ENCODE results near the gene PCBP1. TPM values are rescaled to one million over a fixed set of nuclear protein-coding genes. Genes with fewer than 3 reads are reported as not detected.

The PCBP1 gene
- total and polyA plus RNA-seq, 4 donors = 134 to 453 (median 297) TPM

- H3K9me3 ChIP-seq (ENCODE audit: control insufficient read depth in 4 of 4, insufficient read depth in 3 of 4, low read length in 3 of 4) = no peaks in the 10 kb centered on the region
- H3K27me3 ChIP-seq (ENCODE audit: control insufficient read depth in 3 of 3, insufficient read depth in 3 of 3, low read length in 2 of 3) = no peaks in the 10 kb centered on the region
- no peak for TF ChIP-seq CTCF (IDR thresholded peaks at IDR 0.05; ENCODE audit: control extremely low read depth, extremely low read depth)
- H3K4me3 ChIP-seq = no peak overlapping the region
- DNase-seq (peak in 1 of 3 donors; percentile 49), ATAC-seq (ENCODE audit: insufficient read depth, low FRiP score) (no peak)
- H3K4me1 ChIP-seq (ENCODE audit: control insufficient read depth in 5 of 5, insufficient read depth in 5 of 5, low read length in 5 of 5) = peaks cover 0 to 4% (median 3%) of the 10 kb centered on the region in 5 donors
- H3K36me3 ChIP-seq (ENCODE audit: control insufficient read depth in 4 of 4, insufficient read depth in 4 of 4, low read length in 4 of 4) = no peaks in the 10 kb centered on the region
- H3K9ac ChIP-seq (ENCODE audit: insufficient read depth in 1 of 2, low read length in 2 of 2) = no peak overlapping the region
- H3K27ac ChIP-seq (ENCODE audit: low read depth in 1 of 2, low read length in 1 of 2) = peak overlapping the region in 1 of 2 donors; percentile 67
- WGBS, 2 donors = 84 to 92% methylated on average over 2 of the region's 2 CpGs
These were observed 29.8 kb downstream of the PCBP1 start for GRCh38 chr2:70116936-70117552.

- Histone ChIP-seq H3K4me3 (no peak overlapping the region), H3K9me3 (ENCODE audit: control insufficient read depth in 4 of 4, insufficient read depth in 3 of 4, low read length in 3 of 4) (no peaks in the 10 kb centered on the region), H3K27ac (ENCODE audit: low read depth in 1 of 2, low read length in 1 of 2) (peak overlapping the region; percentile 42 to 68), H3K4me1 (ENCODE audit: control insufficient read depth in 5 of 5, insufficient read depth in 5 of 5, low read length in 5 of 5) (peaks cover 0 to 13% (median 10%) of the 10 kb centered on the region in 5 donors), H3K27me3 (ENCODE audit: control insufficient read depth in 3 of 3, insufficient read depth in 3 of 3, low read length in 2 of 3) (no peaks in the 10 kb centered on the region), H3K36me3 (ENCODE audit: control insufficient read depth in 4 of 4, insufficient read depth in 4 of 4, low read length in 4 of 4) (no peaks in the 10 kb centered on the region), H3K9ac (ENCODE audit: insufficient read depth in 1 of 2, low read length in 2 of 2) (no peak overlapping the region)
- TF ChIP-seq CTCF (IDR thresholded peaks at IDR 0.05; ENCODE audit: control extremely low read depth, extremely low read depth) = no peak
- DNase-seq (no peak), ATAC-seq (ENCODE audit: insufficient read depth, low FRiP score) (no peak)
- 45 to 62% methylated on average over 4 of the region's 4 CpGs for WGBS, 2 donors
These were observed 31.6 kb downstream of the PCBP1 start for GRCh38 chr2:70118798-70119454.

GRCh38 chr2:70121627-70122372 is 34.5 kb downstream of the PCBP1 start:
- peak overlapping the region in 1 of 2 donors; percentile 82 for H3K27ac ChIP-seq (ENCODE audit: low read depth in 1 of 2, low read length in 1 of 2)
- H3K9ac ChIP-seq (ENCODE audit: insufficient read depth in 1 of 2, low read length in 2 of 2) = no peak overlapping the region
- peaks cover 0 to 15% (median 13%) of the 10 kb centered on the region in 5 donors for H3K4me1 ChIP-seq (ENCODE audit: control insufficient read depth in 5 of 5, insufficient read depth in 5 of 5, low read length in 5 of 5)
- no peak for TF ChIP-seq CTCF (IDR thresholded peaks at IDR 0.05; ENCODE audit: control extremely low read depth, extremely low read depth)
- ATAC-seq (ENCODE audit: insufficient read depth, low FRiP score) (no peak), DNase-seq (no peak)
- WGBS, 2 donors = 65 to 73% methylated on average over 6 of the region's 6 CpGs
- no peaks in the 10 kb centered on the region for H3K27me3 ChIP-seq (ENCODE audit: control insufficient read depth in 3 of 3, insufficient read depth in 3 of 3, low read length in 2 of 3)
- H3K9me3 ChIP-seq (ENCODE audit: control insufficient read depth in 4 of 4, insufficient read depth in 3 of 4, low read length in 3 of 4) = no peaks in the 10 kb centered on the region
- H3K36me3 ChIP-seq (ENCODE audit: control insufficient read depth in 4 of 4, insufficient read depth in 4 of 4, low read length in 4 of 4) = no peaks in the 10 kb centered on the region
- no peak overlapping the region for H3K4me3 ChIP-seq
